Tibial nerve (tissue), 4 donors: ENCODE data around the gene PPHLN1. TPM values are rescaled to one million over a fixed set of nuclear protein-coding genes. Genes with fewer than 3 reads are reported as not detected.
"Not testable (repeated sequence)": the region's sequence is repeated elsewhere in the genome, so short reads cannot be mapped to it uniquely, and the experiment has no call there.

Experiments
- DNase-seq, 2 donors: peaks; one replicate each; pipeline ENCODE4 v3.0.0-alpha.2; 2019; ENCODE audit warnings: low spot score in 2 of 2
- H3K27ac ChIP-seq, 4 donors: fragments of 200-600 bp; sonication (generic) in 3 of 4; one replicate each; pipeline ENCODE4 v1.5.1; 2017 to 2019; ENCODE audit warnings: mild to moderate bottlenecking in 1 of 4
- H3K27me3 ChIP-seq, 2 donors: fragments of 200-600 bp; sonication (generic) in 1 of 2; one replicate each; pipeline versions ENCODE4 v1.5.1 to v1.6.0; 2017 to 2019
- H3K36me3 ChIP-seq, 3 donors: fragments of 200-600 bp; sonication (generic); one replicate each; pipeline ENCODE4 v1.5.1; 2018 to 2019
- H3K4me1 ChIP-seq, 4 donors: fragments of 200-600 bp; sonication (generic) in 3 of 4; one replicate each; pipeline ENCODE4 v1.5.1; 2017 to 2019
- H3K4me3 ChIP-seq, 4 donors: fragments of 200-600 bp; sonication (generic) in 3 of 4; one replicate each; pipeline ENCODE4 v1.5.1; 2017 to 2019; ENCODE audit warnings: mild to moderate bottlenecking in 1 of 4, moderate library complexity in 1 of 4
- H3K9me3 ChIP-seq, 4 donors: fragments of 200-600 bp; sonication (generic) in 3 of 4; one replicate each; pipeline ENCODE4 v1.5.1; 2017 to 2019
- CTCF ChIP-seq, 5 experiments: fragments of 200-600 bp in 3 of 5; fragments of 450-650 bp in 2 of 5; sonication (generic) in 3 of 5; IDR thresholded peaks; one replicate each; pipeline ENCODE4 v1.5.1; 2016 to 2019; ENCODE audit warnings: antibody characterized with exemption in 5 of 5, mild to moderate bottlenecking in 3 of 5, moderate library complexity in 2 of 5
- EP300 ChIP-seq, 2 donors: sonication (generic); formaldehyde crosslinking; IDR thresholded peaks; one replicate each; pipeline ENCODE4 v1.6.1; 2017; ENCODE audit warnings: antibody characterized with exemption in 2 of 2, mild to moderate bottlenecking in 1 of 2
- POLR2A ChIP-seq, 2 donors: fragments of 450-650 bp; IDR thresholded peaks; one replicate each; pipeline ENCODE4 v1.6.1; 2017; ENCODE audit warnings: antibody characterized with exemption in 2 of 2, mild to moderate bottlenecking in 2 of 2, moderate library complexity in 2 of 2
- WGBS, 2 donors: methylation state at CpG; one replicate each; pipeline ENCODE4 v1.1.5; 2018; 5-methylcytosine and 5-hydroxymethylcytosine counted together
- total RNA-seq, 4 donors: library from RNA; depleted of rRNA; stranded (reverse); fragments of >200 nt; gene quantifications; one replicate each; pipeline ENCODE4 v1.1.0, GENCODE V29; 2016

PPHLN1 gene
- total RNA-seq, 4 donors from 2014 or later, result 38.6 to 64.5 (median 51.7) TPM

- Histone ChIP-seq H3K27ac (no peak overlapping the region), H3K9me3 (no peaks in the 10 kb centered on the region), H3K4me3 (no peak overlapping the region), H3K27me3 (no peaks in the 10 kb centered on the region), H3K4me1 (peaks cover 0 to 4% (median 0%) of the 10 kb centered on the region in 4 donors), H3K36me3 (peaks cover 0 to 30% (median 0%) of the 10 kb centered on the region in 3 donors)
- WGBS, 2 donors, result 67 to 68% methylated on average over 2 of the region's 2 CpGs
- no peak for DNase-seq
- TF ChIP-seq CTCF (IDR thresholded peaks at IDR 0.05) (no peak), EP300 (IDR thresholded peaks at IDR 0.05) (no peak), POLR2A (IDR thresholded peaks at IDR 0.05) (no peak)
These were observed 60.3 kb downstream of the PPHLN1 start for GRCh38 chr12:42386308-42386707.

DNA sequence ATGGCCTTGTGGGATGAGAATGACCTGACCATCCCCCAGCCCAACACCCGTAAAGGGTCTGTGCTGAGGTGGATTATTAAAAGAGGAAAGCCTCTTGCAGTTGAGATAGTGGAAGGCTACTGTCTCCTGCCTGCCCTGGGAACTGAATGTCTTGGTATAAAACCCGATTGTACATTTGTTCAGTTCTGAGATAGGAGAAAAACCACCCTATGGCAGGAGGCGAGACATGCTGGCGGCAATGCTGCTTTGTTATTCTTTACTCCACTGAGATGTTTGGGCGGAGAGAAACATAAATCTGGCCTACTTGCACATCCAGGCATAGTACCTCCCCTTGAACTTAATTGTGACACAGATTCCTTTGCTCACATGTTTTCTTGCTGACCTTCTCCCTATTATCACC lies 62.1 kb downstream of the PPHLN1 start:
- not testable (repeated sequence) for H3K4me1 ChIP-seq, H3K27ac ChIP-seq, H3K27me3 ChIP-seq, DNase-seq, H3K4me3 ChIP-seq, H3K9me3 ChIP-seq
- WGBS, 2 donors, result 92 to 96% methylated on average over 5 of the region's 5 CpGs
- peaks cover 0 to 33% (median 0%) of the 10 kb centered on the region in 3 donors for H3K36me3 ChIP-seq

GRCh38 chr12:42394429-42394828 lies 68.5 kb downstream of the PPHLN1 start:
- no peak for DNase-seq
- no peak overlapping the region for H3K27ac ChIP-seq
- no peak for TF ChIP-seq CTCF (IDR thresholded peaks at IDR 0.05)
- TF ChIP-seq POLR2A (IDR thresholded peaks at IDR 0.05), result no peak
- TF ChIP-seq EP300 (IDR thresholded peaks at IDR 0.05), result no peak
- WGBS, 2 donors, result 83 to 86% methylated on average over 2 of the region's 2 CpGs
- H3K27me3 ChIP-seq, result no peaks in the 10 kb centered on the region
- no peaks in the 10 kb centered on the region for H3K9me3 ChIP-seq
- H3K36me3 ChIP-seq, result peaks cover 0 to 18% (median 0%) of the 10 kb centered on the region in 3 donors
- H3K4me3 ChIP-seq, result no peak overlapping the region
- no peaks in the 10 kb centered on the region for H3K4me1 ChIP-seq

DNA sequence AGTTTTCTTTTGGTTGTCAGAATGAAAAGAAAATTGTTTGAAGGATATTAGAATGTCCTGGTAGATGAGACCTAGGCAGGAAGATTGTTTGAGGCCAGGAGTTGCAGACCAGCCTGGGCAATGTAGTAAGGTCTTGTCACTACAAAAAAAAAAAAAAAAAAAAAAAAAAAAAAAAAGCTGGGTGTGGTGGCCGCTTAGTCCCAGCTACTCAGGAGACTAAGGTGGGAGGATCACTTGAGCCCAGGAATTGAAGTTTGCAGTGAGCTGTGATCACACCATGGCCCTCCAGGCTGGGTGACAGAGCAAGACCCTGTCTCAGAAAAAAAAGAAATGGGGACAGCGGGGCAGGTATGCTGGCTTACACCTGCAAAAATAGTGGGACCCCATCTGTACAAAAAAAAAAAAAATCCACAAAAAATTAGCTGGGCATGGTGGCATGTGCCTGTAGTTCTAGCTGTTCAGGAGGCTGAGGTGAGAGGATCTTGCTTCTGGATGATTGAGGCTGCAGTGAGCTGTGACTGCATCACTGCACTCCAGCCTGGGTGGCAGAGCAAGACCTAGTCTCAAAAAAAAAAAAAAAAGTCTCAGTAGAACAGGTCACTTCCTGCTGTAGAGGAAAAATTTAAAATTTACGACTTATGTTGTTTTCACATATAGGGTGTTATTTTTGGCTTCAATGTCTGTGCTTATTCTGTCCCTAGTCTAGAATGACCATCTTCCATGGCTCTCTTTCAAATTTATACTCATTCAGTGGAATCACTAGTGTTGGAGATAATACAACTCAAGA lies 70.7 kb downstream of the PPHLN1 start:
- H3K27me3 ChIP-seq, result no peaks in the 10 kb centered on the region
- H3K4me1 ChIP-seq, result no peaks in the 10 kb centered on the region
- WGBS, 2 donors, result 87 to 90% methylated on average over 3 of the region's 3 CpGs
- H3K9me3 ChIP-seq, result no peaks in the 10 kb centered on the region
- no peak overlapping the region for H3K4me3 ChIP-seq
- no peak for TF ChIP-seq CTCF (IDR thresholded peaks at IDR 0.05)
- no peak for TF ChIP-seq POLR2A (IDR thresholded peaks at IDR 0.05)
- TF ChIP-seq EP300 (IDR thresholded peaks at IDR 0.05), result no peak
- no peak overlapping the region for H3K27ac ChIP-seq
- peaks cover 0 to 29% (median 0%) of the 10 kb centered on the region in 3 donors for H3K36me3 ChIP-seq
- DNase-seq, result no peak

DNA sequence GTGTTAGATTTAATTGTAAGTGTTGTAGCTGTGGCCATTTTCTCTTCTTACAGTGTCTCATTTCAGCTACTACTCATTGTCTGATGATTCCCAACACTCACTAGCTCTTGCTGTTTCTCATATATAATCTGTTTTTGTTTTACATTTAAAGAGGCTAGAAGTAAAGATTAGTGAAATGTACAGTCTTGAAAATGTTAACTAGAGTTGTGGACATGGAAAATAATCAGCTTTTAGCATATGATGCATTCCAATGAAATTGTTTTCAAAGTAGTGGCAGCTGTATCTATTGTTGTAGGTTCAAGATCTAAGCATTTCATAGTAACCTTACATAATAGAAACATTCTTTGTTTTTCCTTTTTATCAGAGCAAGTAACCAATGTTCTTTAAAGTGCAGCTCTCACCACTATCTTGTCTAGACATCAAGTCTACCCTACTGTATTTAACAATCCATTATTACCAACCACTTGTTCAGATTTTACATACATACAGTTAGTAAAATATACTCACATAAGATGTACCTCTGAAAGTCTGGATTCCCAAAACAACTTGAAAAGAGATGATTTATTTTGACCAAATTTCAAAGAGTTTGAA lies 76.9 kb downstream of the PPHLN1 start:
- H3K36me3 ChIP-seq, result peaks cover 0 to 66% (median 0%) of the 10 kb centered on the region in 3 donors
- no peak overlapping the region for H3K27ac ChIP-seq
- no peaks in the 10 kb centered on the region for H3K4me1 ChIP-seq
- H3K4me3 ChIP-seq, result no peak overlapping the region
- TF ChIP-seq CTCF (IDR thresholded peaks at IDR 0.05) (no peak), EP300 (IDR thresholded peaks at IDR 0.05) (no peak), POLR2A (IDR thresholded peaks at IDR 0.05) (no peak)
- no peaks in the 10 kb centered on the region for H3K27me3 ChIP-seq
- no peak for DNase-seq
- H3K9me3 ChIP-seq, result no peaks in the 10 kb centered on the region
